Osteoblast (primary cell): ENCODE results near the gene ZDHHC23. TPM values are rescaled to one million over a fixed set of nuclear protein-coding genes. Genes with fewer than 3 reads are reported as not detected.

Experiments used
- DNase-seq: peaks from one replicate; pipeline ENCODE4 v3.0.0; 2011; ENCODE audit warnings: low spot score, mixed read lengths; ENCODE audit not compliant: insufficient read length; ENCODE audit errors: missing footprints
- H2AFZ ChIP-seq: 2 replicates; pipeline ENCODE4 v1.6.0; 2011; ENCODE audit warnings: mild to moderate bottlenecking, low read length
- H3K27ac ChIP-seq: 2 replicates; pipeline ENCODE4 v1.5.1; 2011; ENCODE audit warnings: mild to moderate bottlenecking, low read depth, low read length, moderate library complexity
- H3K27me3 ChIP-seq: 2 replicates; pipeline ENCODE4 v1.6.0; 2012; ENCODE audit warnings: mild to moderate bottlenecking, control low read depth, inconsistent platforms, low read length, moderate library complexity; ENCODE audit not compliant: insufficient read depth
- H3K36me3 ChIP-seq: 2 replicates; pipeline ENCODE4 v1.5.1; 2011; ENCODE audit warnings: mild to moderate bottlenecking, low read length, control low read depth, moderate library complexity; ENCODE audit not compliant: insufficient read depth
- H3K4me1 ChIP-seq: 2 replicates; pipeline ENCODE4 v1.5.1; 2011; ENCODE audit warnings: mild to moderate bottlenecking, low read length, control low read depth, moderate library complexity; ENCODE audit not compliant: insufficient read depth
- H3K4me2 ChIP-seq: 2 replicates; pipeline ENCODE4 v1.6.0; 2011; ENCODE audit warnings: mild to moderate bottlenecking, low read length; ENCODE audit not compliant: insufficient read depth
- H3K4me3 ChIP-seq: fragments of 200-600 bp; sonication (generic); 3 replicates; pipeline ENCODE4 v1.5.1; 2012; ENCODE audit warnings: mild to moderate bottlenecking, low read length, inconsistent platforms; ENCODE audit not compliant: insufficient read depth
- H3K79me2 ChIP-seq: 2 replicates; pipeline ENCODE4 v1.6.0; 2012; ENCODE audit warnings: mild to moderate bottlenecking, low read length, control low read depth, inconsistent platforms; ENCODE audit not compliant: insufficient read depth
- H3K9me3 ChIP-seq: 2 replicates; pipeline ENCODE4 v1.5.1; 2011; ENCODE audit warnings: low read depth, low read length, control low read depth
- H4K20me1 ChIP-seq: 2 replicates; pipeline ENCODE4 v1.6.0; 2012; ENCODE audit warnings: mild to moderate bottlenecking, low read length, control low read depth; ENCODE audit not compliant: insufficient read depth
- CTCF ChIP-seq: IDR thresholded peaks from 2 replicates; pipeline ENCODE4 v1.5.1; 2011; ENCODE audit warnings: mild to moderate bottlenecking, low read depth, low read length, moderate library complexity; ENCODE audit errors: extremely low read depth
- total RNA-seq: library from RNA; depleted of rRNA; stranded (reverse); fragments of >200 nt; gene quantifications from 2 replicates; pipeline ENCODE4 v1.2.3, GENCODE V29; 2012

Gene ZDHHC23
- 0.88 and 1.1 TPM in 2 replicates for total RNA-seq

- no peaks in the 10 kb centered on the region for H3K36me3 ChIP-seq
- H2AFZ ChIP-seq = peak within 1 kb of the TSS; percentile 89
- no peaks in the 10 kb centered on the region for H3K79me2 ChIP-seq
- H3K27me3 ChIP-seq = peaks cover 36% of the 10 kb centered on the region
- H4K20me1 ChIP-seq = no peaks in the 10 kb centered on the region
- peak within 1 kb of the TSS; percentile 89 for H3K4me2 ChIP-seq
- H3K27ac ChIP-seq = no peak within 1 kb of the TSS
- DNase-seq = peak; percentile 91
- H3K4me1 ChIP-seq = peaks cover 8% of the 10 kb centered on the region
- no peak for TF ChIP-seq CTCF
- peak within 1 kb of the TSS; percentile 75 for H3K4me3 ChIP-seq
- H3K9me3 ChIP-seq = no peaks in the 10 kb centered on the region
Measured at GRCh38 chr3:113947372-113948014, at the start of gene ZDHHC23. TSS of gene ZDHHC23 (plus strand) at chr3:113948013. CDS start at chr3:113948803, 790 bp downstream.

- no peak overlapping the region for H3K4me3 ChIP-seq
- H3K27ac ChIP-seq = no peak overlapping the region
Measured at GRCh38 chr3:113898892-113899291, 48.9 kb upstream of the ZDHHC23 start.

GRCh38 chr3:113906568-113907140 lies 41.2 kb upstream of the ZDHHC23 start:
- Histone ChIP-seq H3K79me2 (no peaks in the 10 kb centered on the region), H3K4me2 (no peak overlapping the region), H3K9me3 (no peaks in the 10 kb centered on the region), H2AFZ (no peak overlapping the region), H3K36me3 (no peaks in the 10 kb centered on the region), H3K4me1 (no peaks in the 10 kb centered on the region), H3K27me3 (no peaks in the 10 kb centered on the region), H3K27ac (no peak overlapping the region), H4K20me1 (no peaks in the 10 kb centered on the region), H3K4me3 (no peak overlapping the region)
- no peak for DNase-seq
- TF ChIP-seq CTCF = no peak

More at GRCh38 chr3:113898892-113899291, 48.9 kb upstream of the ZDHHC23 start:
- Histone ChIP-seq H3K79me2 (no peaks in the 10 kb centered on the region), H3K36me3 (no peaks in the 10 kb centered on the region), H3K4me2 (no peak overlapping the region), H4K20me1 (no peaks in the 10 kb centered on the region), H3K9me3 (no peaks in the 10 kb centered on the region), H3K4me1 (peaks cover 3% of the 10 kb centered on the region), H3K27me3 (no peaks in the 10 kb centered on the region), H2AFZ (no peak overlapping the region)
- no peak for TF ChIP-seq CTCF
- DNase-seq = no peak

GRCh38 chr3:113908133-113908532 lies 39.7 kb upstream of the ZDHHC23 start:
- Histone ChIP-seq H3K36me3 (no peaks in the 10 kb centered on the region), H3K4me3 (no peak overlapping the region), H3K4me1 (no peaks in the 10 kb centered on the region), H3K4me2 (no peak overlapping the region), H3K79me2 (no peaks in the 10 kb centered on the region), H4K20me1 (no peaks in the 10 kb centered on the region), H3K9me3 (no peaks in the 10 kb centered on the region), H3K27ac (no peak overlapping the region), H2AFZ (no peak overlapping the region), H3K27me3 (no peaks in the 10 kb centered on the region)
- no peak for DNase-seq
- no peak for TF ChIP-seq CTCF
